IgD-negative memory B cell (primary cell): ENCODE measurements around the gene FN3K. TPM values are rescaled to one million over a fixed set of nuclear protein-coding genes. Genes with fewer than 3 reads are reported as not detected.
A peak's percentile ranks its signal among the peaks of the same experiment; 100 is the strongest.
"Not testable (repeated sequence)": the region's sequence is repeated elsewhere in the genome, so short reads cannot be mapped to it uniquely, and the experiment has no call there.

Source experiments
- H3K27ac Mint-ChIP-seq, 3 donors: one replicate each; pipeline ENCODE4 v1.8.0; 2020 to 2022; ENCODE audit warnings: mild to moderate bottlenecking in 3 of 3, mixed read lengths in 3 of 3, moderate library complexity in 1 of 3
- H3K27me3 Mint-ChIP-seq: one replicate; pipeline ENCODE4 v1.8.0; 2021; ENCODE audit warnings: mixed read lengths
- H3K36me3 Mint-ChIP-seq: one replicate; pipeline ENCODE4 v1.8.0; 2020; ENCODE audit warnings: mild to moderate bottlenecking, mixed read lengths
- H3K4me1 Mint-ChIP-seq, 3 donors: one replicate each; pipeline ENCODE4 v1.8.0; 2020 to 2022; ENCODE audit warnings: mixed read lengths in 3 of 3, mild to moderate bottlenecking in 1 of 3
- H3K4me3 Mint-ChIP-seq, 4 donors: one replicate each; pipeline ENCODE4 v1.8.0; 2020 to 2022; ENCODE audit warnings: mild to moderate bottlenecking in 4 of 4, mixed read lengths in 4 of 4, moderate library complexity in 3 of 4
- H3K9me3 Mint-ChIP-seq, 3 donors: one replicate each; pipeline ENCODE4 v1.8.0; 2020 to 2021; ENCODE audit warnings: mixed read lengths in 3 of 3, mild to moderate bottlenecking in 1 of 3
- polyA plus RNA-seq: library from polyadenylated mRNA; unstranded; fragments of 300-500 nt; fragmentation: Illumina TruSeq; gene quantifications from one replicate; pipeline ENCODE4 v1.2.3, GENCODE V29; 2021

Gene FN3K
- polyA plus RNA-seq, 1 donor from 2014 or later: not detected

DNA sequence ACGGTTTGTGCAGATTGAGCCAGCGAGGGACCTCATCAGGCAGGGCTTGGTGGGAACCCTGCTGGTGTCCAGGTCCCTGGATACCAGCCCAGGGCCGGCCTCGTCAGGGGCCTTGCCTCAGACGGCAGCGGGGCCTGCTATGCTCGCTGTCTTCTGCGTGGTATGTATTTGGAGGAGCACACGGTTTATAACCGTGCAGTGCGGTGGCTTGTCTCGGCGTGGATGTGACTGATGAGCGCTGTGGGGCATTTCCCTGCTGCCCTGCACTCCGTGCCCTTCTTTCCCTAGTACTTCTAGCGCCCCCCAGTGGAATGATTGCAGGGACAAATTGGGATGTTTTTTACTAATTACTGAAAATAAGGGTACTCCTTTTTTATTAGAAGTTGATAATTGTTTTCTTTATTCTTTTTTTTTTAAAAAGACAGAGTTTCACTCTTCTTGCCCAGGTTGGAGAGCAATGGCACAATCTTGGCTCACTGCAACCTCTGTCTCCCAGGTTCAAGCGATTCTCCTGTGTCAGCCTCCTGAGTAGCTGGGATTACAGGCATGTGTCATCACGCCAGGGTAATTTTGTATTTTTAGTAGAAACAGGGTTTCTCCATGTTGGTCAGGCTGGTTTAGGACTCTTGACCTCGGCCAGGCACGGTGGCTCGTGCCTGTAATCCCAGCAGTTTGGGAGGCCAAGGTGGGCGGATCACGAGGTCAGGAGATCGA lies 31.8 kb downstream of the FN3K start:
- Mint-ChIP-seq H3K4me3 (no peak overlapping the region), H3K9me3 (no peaks in the 10 kb centered on the region), H3K36me3 (peaks cover 10% of the 10 kb centered on the region), H3K4me1 (peaks cover 3 to 9% (median 9%) of the 10 kb centered on the region in 3 donors), H3K27ac (no peak overlapping the region), H3K27me3 (no peaks in the 10 kb centered on the region)

DNA sequence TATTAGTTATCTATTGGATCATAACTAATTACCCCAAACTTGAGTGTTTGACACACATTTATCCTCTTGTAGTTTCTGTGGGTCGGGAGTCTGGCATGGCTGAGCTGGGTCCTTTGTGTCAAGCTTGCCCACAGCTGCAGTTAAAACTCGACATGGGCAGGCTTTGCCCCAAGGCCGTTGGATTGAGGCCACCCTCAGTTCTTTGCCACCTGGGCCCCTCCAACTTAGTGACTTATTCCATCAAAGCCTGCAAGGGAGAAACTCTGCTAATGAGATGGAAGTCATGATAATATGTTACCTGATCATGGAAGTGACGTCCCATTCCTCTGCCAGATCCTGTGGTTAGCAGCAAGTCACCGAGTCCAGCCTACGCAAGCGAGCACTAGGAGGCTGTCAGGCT lies 33.6 kb downstream of the FN3K start:
- Mint-ChIP-seq H3K36me3 (peaks cover 11% of the 10 kb centered on the region), H3K4me3 (no peak overlapping the region), H3K9me3 (no peaks in the 10 kb centered on the region), H3K4me1 (peaks cover 3 to 4% (median 4%) of the 10 kb centered on the region in 3 donors), H3K27ac (no peak overlapping the region), H3K27me3 (no peaks in the 10 kb centered on the region)

DNA sequence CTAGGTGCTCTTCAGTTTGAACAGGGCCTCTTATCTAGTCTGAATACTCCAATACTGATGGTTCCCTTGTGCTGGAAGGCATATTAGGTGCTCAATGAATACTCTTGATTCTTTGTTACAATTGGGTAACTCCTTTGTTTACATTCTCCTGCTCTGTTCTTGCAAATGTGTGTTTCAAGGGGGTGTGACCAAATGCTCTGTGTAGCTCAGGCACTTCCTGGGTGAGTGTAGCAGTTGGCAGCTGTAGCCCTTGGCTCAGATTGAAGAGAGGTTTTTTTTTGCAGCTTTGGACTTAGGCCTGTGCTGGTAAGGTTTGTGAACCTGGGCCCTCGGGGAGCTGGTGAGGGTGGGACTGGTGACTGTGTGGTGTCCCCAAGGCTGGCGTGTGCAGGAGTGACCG lies 36.6 kb downstream of the FN3K start:
- Mint-ChIP-seq H3K4me3 (peak overlapping the region in 3 of 4 donors; percentile 61 to 66 (median 63)), H3K9me3 (no peaks in the 10 kb centered on the region), H3K36me3 (peaks cover 11% of the 10 kb centered on the region), H3K4me1 (peaks cover 9 to 20% (median 9%) of the 10 kb centered on the region in 3 donors), H3K27ac (no peak overlapping the region), H3K27me3 (no peaks in the 10 kb centered on the region)

DNA sequence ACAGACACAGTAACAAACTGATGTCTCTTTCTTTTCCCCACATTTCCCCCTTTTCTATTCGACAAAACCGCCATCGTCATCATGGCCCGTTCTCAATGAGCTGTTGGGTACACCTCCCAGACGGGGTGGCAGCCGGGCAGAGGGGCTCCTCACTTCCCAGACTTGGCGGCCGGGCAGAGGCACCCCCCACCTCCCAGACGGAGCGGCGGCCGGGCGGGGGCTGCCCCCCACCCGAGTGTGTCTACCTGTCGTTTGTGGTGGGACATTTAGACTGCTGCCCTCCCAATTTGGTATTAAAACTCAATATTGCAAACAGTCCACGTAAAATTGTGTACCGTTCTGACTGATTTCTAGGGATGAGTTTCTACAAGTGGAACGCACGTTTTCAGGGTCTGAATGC lies 39.0 kb downstream of the FN3K start:
- Mint-ChIP-seq H3K4me1 (peaks cover 9 to 23% (median 11%) of the 10 kb centered on the region in 3 donors), H3K4me3 (peak overlapping the region in 1 of 4 donors; percentile 73)
- not testable (repeated sequence) for H3K27me3 Mint-ChIP-seq, H3K9me3 Mint-ChIP-seq, H3K36me3 Mint-ChIP-seq, H3K27ac Mint-ChIP-seq

DNA sequence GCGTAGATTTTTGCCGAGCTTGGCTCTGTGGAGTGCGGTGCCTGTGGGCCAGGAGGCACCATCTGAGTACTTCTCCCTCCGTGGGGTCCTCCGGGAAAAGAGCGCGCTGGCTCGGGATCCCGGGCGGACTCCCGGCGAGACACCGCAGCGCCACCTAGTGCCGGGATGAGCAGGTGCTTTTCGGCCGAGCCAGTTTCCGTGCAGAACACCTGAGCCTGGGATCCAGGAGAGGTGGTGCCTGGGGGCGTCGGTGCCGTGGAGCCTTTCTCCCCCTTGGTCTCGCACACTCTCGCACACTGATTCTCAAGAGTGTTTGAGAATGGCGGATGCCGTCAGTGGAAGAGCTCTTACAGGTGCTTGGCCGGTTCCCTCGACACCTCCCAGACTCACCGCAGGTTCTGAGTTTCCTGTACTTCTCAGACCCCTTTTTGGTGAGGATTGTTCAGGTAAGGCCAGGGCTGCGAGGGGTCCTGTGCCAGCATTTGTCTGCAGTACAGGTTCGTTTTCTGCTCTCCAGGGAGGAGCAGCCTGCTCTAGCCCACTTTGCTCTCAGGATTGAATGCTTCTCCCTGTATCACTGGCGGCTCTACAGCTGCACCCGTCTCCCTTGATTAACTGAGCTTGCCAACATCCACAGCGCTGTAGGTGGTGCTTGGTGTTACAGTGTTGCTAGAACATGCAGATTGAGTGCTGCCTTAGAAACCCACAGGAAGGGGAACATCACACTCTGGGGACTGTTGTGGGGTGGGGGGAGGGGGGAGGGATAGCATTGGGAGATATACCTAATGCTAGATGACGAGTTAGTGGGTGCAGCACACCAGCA lies 39.8 kb downstream of the FN3K start:
- Mint-ChIP-seq H3K4me3 (peak overlapping the region in 3 of 4 donors; percentile 61 to 84 (median 73)), H3K36me3 (peaks cover 7% of the 10 kb centered on the region), H3K27ac (peak overlapping the region in 1 of 3 donors; percentile 79), H3K9me3 (no peaks in the 10 kb centered on the region), H3K27me3 (no peaks in the 10 kb centered on the region), H3K4me1 (peaks cover 9 to 23% (median 11%) of the 10 kb centered on the region in 3 donors)

DNA sequence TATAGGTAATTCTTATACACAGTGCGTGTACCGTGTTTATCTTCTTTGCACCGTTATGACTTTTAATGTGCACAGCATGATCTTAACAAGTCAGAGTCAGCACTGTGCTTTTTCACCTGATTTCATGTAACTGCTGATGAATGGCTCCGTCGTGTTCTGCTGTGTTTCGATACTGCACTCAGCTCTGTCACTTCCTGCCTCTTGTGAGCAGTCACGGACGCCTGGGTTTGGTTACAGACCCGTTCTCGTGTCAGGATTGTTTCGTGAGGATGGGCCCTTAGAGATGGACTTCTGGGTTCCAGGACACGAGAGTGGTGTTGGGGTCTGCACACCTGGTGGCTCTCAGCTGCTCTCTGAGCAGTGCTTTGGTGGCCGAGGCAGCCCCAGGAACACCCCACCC lies 41.0 kb downstream of the FN3K start:
- Mint-ChIP-seq H3K4me1 (peaks cover 9 to 23% (median 11%) of the 10 kb centered on the region in 3 donors), H3K27ac (peak overlapping the region in 1 of 3 donors; percentile 51), H3K9me3 (no peaks in the 10 kb centered on the region), H3K36me3 (peaks cover 7% of the 10 kb centered on the region), H3K4me3 (peak overlapping the region in 2 of 4 donors; percentile 17 to 72), H3K27me3 (no peaks in the 10 kb centered on the region)

DNA sequence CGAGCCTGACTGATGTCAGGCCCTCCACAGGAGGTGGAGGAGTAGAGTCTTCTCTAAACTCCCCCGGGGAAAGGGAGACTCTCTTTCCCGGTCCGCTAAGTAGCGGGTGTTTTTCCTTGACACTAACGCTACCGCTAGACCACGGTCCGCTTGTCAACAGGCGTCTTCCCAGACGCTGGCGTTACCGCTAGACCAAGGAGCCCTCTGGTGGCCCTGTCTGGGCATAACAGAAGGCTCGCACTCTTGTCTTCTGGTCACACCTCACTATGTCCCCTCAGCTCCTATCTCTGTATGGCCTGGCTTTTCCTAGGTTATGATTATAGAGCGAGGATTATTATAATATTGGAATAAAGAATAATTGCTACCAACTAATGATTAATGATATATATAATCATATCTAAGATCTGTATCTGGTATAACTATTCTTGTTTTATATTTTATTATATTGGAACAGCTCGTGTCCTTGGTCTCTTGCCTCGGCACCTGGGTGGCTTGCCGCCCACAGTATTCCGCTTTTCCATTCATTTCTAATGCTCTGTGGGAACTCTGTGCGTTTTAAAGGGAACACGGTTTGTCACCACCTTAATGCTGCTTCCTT lies 42.5 kb downstream of the FN3K start:
- H3K36me3 Mint-ChIP-seq, H3K4me3 Mint-ChIP-seq, H3K27me3 Mint-ChIP-seq, H3K27ac Mint-ChIP-seq, H3K9me3 Mint-ChIP-seq: not testable (repeated sequence)
- H3K4me1 Mint-ChIP-seq: peaks cover 11 to 25% (median 12%) of the 10 kb centered on the region in 3 donors

DNA sequence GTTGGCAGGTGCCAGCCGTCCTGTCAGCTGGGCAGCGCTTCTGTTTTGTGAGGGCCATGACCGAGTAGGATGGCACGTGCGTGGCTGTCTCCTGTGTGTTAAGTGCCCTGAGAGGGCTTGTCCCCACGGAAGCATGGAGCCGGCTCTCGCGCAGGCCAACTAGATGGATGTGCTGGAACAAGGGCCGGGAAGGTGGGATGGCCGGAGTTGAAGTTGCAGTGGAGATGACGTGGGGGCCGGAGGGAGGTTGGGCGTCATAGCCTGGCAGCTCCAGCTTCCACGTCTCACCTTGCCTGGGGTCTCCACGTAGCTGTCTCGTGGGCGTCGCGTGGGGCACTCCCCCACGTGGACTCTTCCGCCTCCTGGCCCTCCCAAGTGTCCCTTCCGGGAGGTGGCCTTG lies 44.1 kb downstream of the FN3K start:
- H3K4me1 Mint-ChIP-seq: peaks cover 11 to 25% (median 12%) of the 10 kb centered on the region in 3 donors

DNA sequence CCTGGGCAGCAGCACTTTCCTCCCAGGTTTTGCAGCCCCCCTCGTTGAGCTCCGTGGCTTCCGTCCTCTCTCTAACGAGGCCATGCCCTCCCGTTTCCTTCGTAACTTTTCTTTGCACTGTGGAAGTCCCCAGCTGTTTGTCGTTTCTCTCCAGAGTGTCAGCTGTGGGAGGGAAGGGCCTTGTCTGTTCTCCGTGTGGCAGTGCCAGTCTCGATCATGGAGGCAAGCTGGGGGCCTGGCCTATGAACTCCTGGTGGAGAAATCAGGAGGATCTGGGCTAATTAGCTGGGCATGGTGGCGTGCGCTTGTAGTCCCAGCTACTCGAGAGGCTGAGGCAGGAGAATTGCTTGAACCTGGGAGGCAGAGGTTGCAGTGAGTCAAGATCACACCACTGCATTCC lies 44.8 kb downstream of the FN3K start:
- H3K4me3 Mint-ChIP-seq: no peak overlapping the region
- H3K27ac Mint-ChIP-seq: no peak overlapping the region
- H3K27me3 Mint-ChIP-seq: no peaks in the 10 kb centered on the region
- H3K4me1 Mint-ChIP-seq: peaks cover 8 to 20% (median 12%) of the 10 kb centered on the region in 3 donors
- H3K36me3 Mint-ChIP-seq: peaks cover 5% of the 10 kb centered on the region
- H3K9me3 Mint-ChIP-seq: no peaks in the 10 kb centered on the region

More for the DNA sequence above, 44.1 kb downstream of the FN3K start:
- Mint-ChIP-seq H3K27me3 (no peaks in the 10 kb centered on the region), H3K36me3 (peaks cover 5% of the 10 kb centered on the region), H3K4me3 (no peak overlapping the region), H3K27ac (peak overlapping the region in 1 of 3 donors; percentile 81), H3K9me3 (no peaks in the 10 kb centered on the region)

DNA sequence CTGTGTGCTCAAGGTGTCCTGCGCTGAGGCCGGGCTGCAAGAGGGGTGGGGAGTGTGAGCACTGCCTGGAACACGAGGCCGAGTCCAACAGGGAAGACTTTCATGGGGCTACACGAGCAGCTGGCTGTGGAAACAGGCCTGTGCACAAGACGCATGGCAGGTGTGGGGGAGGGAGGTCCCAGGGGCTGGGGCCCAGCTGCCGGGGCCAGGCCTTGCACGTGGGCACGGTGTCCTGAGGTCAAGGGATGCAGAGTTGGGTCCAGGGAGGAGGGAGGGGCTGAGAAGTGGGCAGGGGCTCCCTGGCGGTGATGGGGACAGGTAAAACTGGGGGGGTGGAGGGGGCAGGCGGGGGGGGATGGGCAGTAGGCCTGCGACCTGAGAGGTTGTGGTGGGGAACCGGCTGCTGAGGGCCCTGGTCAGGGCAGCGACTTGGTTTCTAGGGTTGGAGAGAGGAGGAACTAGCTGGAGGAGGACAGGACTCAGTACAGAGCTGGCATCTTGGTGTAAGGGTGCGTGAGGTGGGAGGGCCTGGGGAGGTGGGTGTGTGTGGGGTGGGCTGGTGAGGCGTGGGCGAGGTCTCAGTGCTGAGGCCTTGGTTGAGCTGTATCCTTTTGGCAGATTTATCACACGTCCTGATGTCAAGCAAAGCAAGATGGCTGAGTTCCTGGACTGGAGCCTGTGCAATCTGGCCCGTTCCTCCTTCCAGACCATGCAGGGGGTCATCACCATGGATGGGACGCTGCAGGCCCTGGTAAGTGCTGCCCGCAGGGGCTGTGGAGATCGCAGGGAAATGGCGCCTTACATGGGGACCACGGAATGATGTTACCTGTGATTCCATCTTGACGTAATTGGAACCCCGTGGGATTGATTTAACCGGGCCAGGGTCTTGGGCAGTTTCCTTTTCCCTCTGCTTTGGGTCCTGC lies 45.8 kb downstream of the FN3K start:
- Mint-ChIP-seq H3K36me3 (peaks cover 5% of the 10 kb centered on the region), H3K4me3 (no peak overlapping the region), H3K9me3 (no peaks in the 10 kb centered on the region), H3K27ac (peak overlapping the region in 1 of 3 donors; percentile 4), H3K27me3 (no peaks in the 10 kb centered on the region), H3K4me1 (peaks cover 5 to 15% (median 7%) of the 10 kb centered on the region in 3 donors)

DNA sequence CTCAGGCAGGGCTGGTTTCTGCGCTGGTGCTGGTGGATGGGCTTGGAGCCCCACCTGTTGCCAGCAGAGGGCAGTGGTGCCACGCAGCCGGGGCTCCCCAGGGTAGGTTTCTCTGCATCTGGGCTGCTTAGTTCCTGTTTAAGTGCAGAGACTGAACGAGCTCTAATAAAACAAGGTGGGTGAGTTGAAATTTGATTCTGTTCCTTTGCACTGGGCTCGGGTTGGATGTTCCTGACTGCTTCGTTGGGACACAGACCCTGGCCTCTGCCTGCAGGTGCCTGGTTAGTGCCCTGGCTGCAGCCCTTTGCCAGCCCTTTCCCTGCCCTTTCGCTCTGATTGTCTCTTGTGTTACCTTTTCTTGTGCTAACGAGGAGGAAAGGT lies 46.5 kb downstream of the FN3K start:
- Mint-ChIP-seq H3K4me1 (peaks cover 4 to 10% (median 7%) of the 10 kb centered on the region in 3 donors), H3K36me3 (peaks cover 5% of the 10 kb centered on the region), H3K4me3 (no peak overlapping the region), H3K9me3 (no peaks in the 10 kb centered on the region), H3K27me3 (no peaks in the 10 kb centered on the region), H3K27ac (peak overlapping the region in 1 of 3 donors; percentile 4)

DNA sequence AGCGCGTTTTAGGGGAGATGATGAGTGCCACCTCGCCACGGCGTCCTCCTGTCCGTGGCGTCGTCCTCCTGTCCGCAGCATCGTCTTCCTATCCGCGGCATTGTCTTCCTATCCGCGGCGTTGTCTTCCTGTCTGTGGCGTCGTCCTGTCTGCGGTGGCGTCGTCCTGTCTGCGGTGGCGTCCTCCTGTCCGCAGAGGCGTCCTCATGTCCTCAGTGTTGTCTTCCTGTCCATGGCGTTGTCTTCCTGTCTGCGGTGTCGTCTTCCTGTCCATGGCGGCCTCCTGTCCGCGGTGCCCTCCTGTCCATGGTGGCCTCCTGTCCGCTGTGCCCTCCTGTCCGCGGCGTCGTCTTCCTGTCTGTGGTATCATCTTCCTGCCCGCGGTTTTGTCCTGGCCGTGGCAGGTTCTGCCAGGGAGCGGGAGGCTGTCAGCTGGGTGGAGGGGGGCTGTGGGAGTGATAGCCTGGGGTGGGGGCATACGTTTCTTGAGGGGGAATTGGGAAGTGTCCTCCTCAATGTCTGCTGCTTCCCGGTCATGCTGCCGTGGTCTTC lies 47.3 kb downstream of the FN3K start:
- no peaks in the 10 kb centered on the region for H3K27me3 Mint-ChIP-seq
- H3K36me3 Mint-ChIP-seq: peaks cover 3% of the 10 kb centered on the region
- H3K4me3 Mint-ChIP-seq: no peak overlapping the region
- H3K9me3 Mint-ChIP-seq: no peaks in the 10 kb centered on the region
- H3K4me1 Mint-ChIP-seq: peaks cover 3 to 8% (median 7%) of the 10 kb centered on the region in 3 donors
- H3K27ac Mint-ChIP-seq: no peak overlapping the region

DNA sequence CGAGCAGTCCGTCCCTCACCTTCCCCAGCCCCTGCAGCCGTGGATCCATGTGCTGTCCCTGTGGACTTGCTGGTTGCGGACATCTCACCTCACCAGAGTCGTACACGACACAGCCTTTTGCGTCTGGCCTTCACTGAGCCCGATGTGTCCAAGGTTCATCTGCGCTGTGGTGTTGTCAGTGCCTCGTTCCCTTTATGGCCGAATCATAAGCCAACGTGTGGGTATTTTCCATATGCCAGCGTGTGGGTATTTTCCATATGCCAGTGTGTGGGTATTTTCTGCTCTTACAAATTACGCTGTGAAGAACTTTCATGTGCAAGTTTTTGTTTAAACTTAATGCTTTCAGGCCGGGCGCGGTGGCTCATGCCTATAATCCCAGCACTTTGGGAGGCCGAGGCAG lies 48.1 kb downstream of the FN3K start:
- no peak overlapping the region for H3K4me3 Mint-ChIP-seq
- H3K36me3 Mint-ChIP-seq: peaks cover 3% of the 10 kb centered on the region
- H3K27ac Mint-ChIP-seq: no peak overlapping the region
- H3K4me1 Mint-ChIP-seq: peaks cover 3 to 8% (median 7%) of the 10 kb centered on the region in 3 donors
- H3K27me3 Mint-ChIP-seq: no peaks in the 10 kb centered on the region
- no peaks in the 10 kb centered on the region for H3K9me3 Mint-ChIP-seq

DNA sequence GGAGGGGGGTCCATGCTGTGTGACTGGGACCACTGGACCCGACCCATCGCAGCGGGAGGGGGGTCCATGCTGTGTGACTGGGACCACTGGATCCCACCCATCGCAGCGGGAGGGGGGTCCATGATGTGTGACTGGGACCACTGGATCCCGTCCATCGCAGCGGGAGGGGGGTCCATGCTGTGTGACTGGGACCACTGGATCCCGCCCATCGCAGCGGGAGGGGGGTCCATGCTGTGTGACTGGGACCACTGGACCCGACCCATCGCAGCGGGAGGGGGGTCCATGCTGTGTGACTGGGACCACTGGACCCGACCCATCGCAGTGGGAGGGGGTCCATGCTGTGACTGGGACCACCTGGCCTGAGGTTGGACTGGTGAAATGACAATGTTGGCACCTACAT lies 50.2 kb downstream of the FN3K start:
- H3K27me3 Mint-ChIP-seq, H3K27ac Mint-ChIP-seq, H3K9me3 Mint-ChIP-seq, H3K4me1 Mint-ChIP-seq, H3K36me3 Mint-ChIP-seq, H3K4me3 Mint-ChIP-seq: not testable (repeated sequence)
